CD4-positive, alpha-beta T cell (primary cell): ENCODE measurements around the gene VWDE. TPM values are rescaled to one million over a fixed set of nuclear protein-coding genes. Genes with fewer than 3 reads are reported as not detected.

Source experiments
- ATAC-seq: fragments of 200-7000 bp; cut with Tn5 transposase; one replicate; pipeline ENCODE4 v1.10.0; 2022; ENCODE audit warnings: mild to moderate bottlenecking; ENCODE audit not compliant: poor library complexity
- CTCF ChIA-PET: fragments of 350-600 bp; sonication (Branson Sonifier 250); formaldehyde crosslinking; loops from one replicate; lab custom pipeline; 2021; ENCODE audit warnings: antibody characterized with exemption, inconsistent platforms; lab: Charles Lee
- POLR2A ChIA-PET: fragments of 350-600 bp; sonication (Branson Sonifier 250); formaldehyde crosslinking; loops from one replicate; lab custom pipeline; 2021; ENCODE audit warnings: antibody characterized with exemption, inconsistent platforms; lab: Charles Lee
- DNase-seq, 14 experiments: peaks; one replicate each; pipeline ENCODE4 v3.0.0-alpha.2; 2013 to 2020; ENCODE audit warnings: mixed read lengths in 2 of 14
- H3K27ac ChIP-seq, 2 donors: one replicate each; pipeline versions ENCODE4 v1.5.1 to v1.7.0; 2013; ENCODE audit warnings: low read length in 2 of 2, low read depth in 1 of 2, mild to moderate bottlenecking in 1 of 2
- H3K27me3 ChIP-seq, 2 experiments: 1 replicate in 1 of 2; 2 replicates in 1 of 2; pipeline versions ENCODE4 v1.6.1 to v1.7.0; 2013; ENCODE audit warnings: low read length in 2 of 2, control low read depth in 1 of 2, mild to moderate bottlenecking in 1 of 2, moderate library complexity in 1 of 2; ENCODE audit not compliant: insufficient read depth in 2 of 2, control insufficient read depth in 1 of 2
- H3K36me3 ChIP-seq: one replicate; pipeline ENCODE4 v1.6.1; 2013; ENCODE audit warnings: low read length, control low read depth; ENCODE audit not compliant: insufficient read depth
- H3K4me1 ChIP-seq: one replicate; pipeline ENCODE4 v1.6.1; 2013; ENCODE audit warnings: low read length, control low read depth; ENCODE audit not compliant: insufficient read depth
- H3K4me3 ChIP-seq: one replicate; pipeline ENCODE4 v1.5.1; 2013; ENCODE audit warnings: mild to moderate bottlenecking, low read length, moderate library complexity
- H3K9me3 ChIP-seq, 2 experiments: 1 replicate in 1 of 2; 2 replicates in 1 of 2; pipeline versions ENCODE4 v1.6.1 to v1.7.0; 2013; ENCODE audit warnings: low read length in 2 of 2, mild to moderate bottlenecking in 2 of 2, control low read depth in 1 of 2, moderate library complexity in 1 of 2; ENCODE audit not compliant: control insufficient read depth in 1 of 2, insufficient read depth in 1 of 2
- H3K27ac Mint-ChIP-seq: one replicate; pipeline ENCODE4 v1.8.0; 2020; ENCODE audit warnings: mixed read lengths
- H3K27me3 Mint-ChIP-seq: one replicate; pipeline ENCODE4 v1.8.0; 2021; ENCODE audit warnings: mixed read lengths
- H3K36me3 Mint-ChIP-seq: one replicate; pipeline ENCODE4 v1.8.0; 2021; ENCODE audit warnings: low read depth, mixed read lengths
- H3K4me1 Mint-ChIP-seq: one replicate; pipeline ENCODE4 v1.8.0; 2021; ENCODE audit warnings: low read depth, mixed read lengths
- H3K4me3 Mint-ChIP-seq: one replicate; pipeline ENCODE4 v1.8.0; 2020; ENCODE audit warnings: mild to moderate bottlenecking, mixed read lengths
- H3K9me3 Mint-ChIP-seq: one replicate; pipeline ENCODE4 v1.8.0; 2020; ENCODE audit warnings: mixed read lengths
- intact Hi-C, 2 experiments: fragments of 100-400 bp; cut with DNase I in 1 of 2; cut with micrococcal nuclease in 1 of 2; formaldehyde crosslinking; loops; one replicate each; pipeline versions ENCODE4 v1.15.1 to v1.9.0; 2023 to 2025; cut with DNase I, micrococcal nuclease
- total RNA-seq, 174 experiments: library from RNA in 2 of 174; stranded (reverse) in 2 of 174; gene quantifications; one replicate each; pipeline ENCODE4 v1.2.3 and lab custom pipeline; 2021 to 2026
- TF ChIP-seq, protein P1 (sequence below): fragments of 200-600 bp; IDR thresholded peaks from one replicate; pipeline ENCODE4 v1.8.0; 2022; ENCODE audit warnings: antibody characterized with exemption, mild to moderate bottlenecking

VWDE gene
- total RNA-seq, 2 experiments from 2014 or later = 1.5 TPM

DNA sequence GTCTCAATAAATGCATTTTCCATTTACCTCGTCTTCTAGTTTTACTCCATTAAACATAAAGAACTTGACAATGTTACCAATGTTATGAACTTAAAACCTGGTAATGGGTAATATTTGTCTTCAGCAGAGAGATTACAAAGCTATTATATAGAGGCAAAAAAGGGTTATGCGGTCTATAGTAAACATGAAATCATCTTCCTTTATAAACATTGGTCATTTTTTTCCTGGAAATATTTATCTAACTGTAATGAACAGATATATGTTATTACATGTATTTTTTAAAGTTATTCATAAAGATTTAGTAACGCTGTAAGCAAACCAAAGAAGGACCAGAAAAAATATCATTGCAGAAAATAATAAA lies 1.3 kb downstream of the VWDE start:
- intact Hi-C loops = loop anchor here in 1 of 2 experiments (10.0 kb wide), 1 partner anchor 188 kb away; the partner anchor contains the start of gene TMEM106B
- Mint-ChIP-seq H3K9me3 (peaks cover 3% of the 10 kb centered on the region), H3K36me3 (no peaks in the 10 kb centered on the region), H3K4me3 (no peak overlapping the region), H3K27ac (no peak overlapping the region), H3K4me1 (peaks cover 16% of the 10 kb centered on the region), H3K27me3 (peaks cover 21% of the 10 kb centered on the region)
- H3K4me1 ChIP-seq = peaks cover 19% of the 10 kb centered on the region
- no peak overlapping the region for H3K27ac ChIP-seq
- no peak overlapping the region for H3K4me3 ChIP-seq
- DNase-seq = no peak
- no peak for ATAC-seq
- POLR2A ChIA-PET = no interaction called here
- no peaks in the 10 kb centered on the region for H3K27me3 ChIP-seq
- H3K9me3 ChIP-seq = peaks cover 0 to 5% of the 10 kb centered on the region in 2 experiments
- CTCF ChIA-PET = no interaction called here
- TF ChIP-seq, protein P1, sequence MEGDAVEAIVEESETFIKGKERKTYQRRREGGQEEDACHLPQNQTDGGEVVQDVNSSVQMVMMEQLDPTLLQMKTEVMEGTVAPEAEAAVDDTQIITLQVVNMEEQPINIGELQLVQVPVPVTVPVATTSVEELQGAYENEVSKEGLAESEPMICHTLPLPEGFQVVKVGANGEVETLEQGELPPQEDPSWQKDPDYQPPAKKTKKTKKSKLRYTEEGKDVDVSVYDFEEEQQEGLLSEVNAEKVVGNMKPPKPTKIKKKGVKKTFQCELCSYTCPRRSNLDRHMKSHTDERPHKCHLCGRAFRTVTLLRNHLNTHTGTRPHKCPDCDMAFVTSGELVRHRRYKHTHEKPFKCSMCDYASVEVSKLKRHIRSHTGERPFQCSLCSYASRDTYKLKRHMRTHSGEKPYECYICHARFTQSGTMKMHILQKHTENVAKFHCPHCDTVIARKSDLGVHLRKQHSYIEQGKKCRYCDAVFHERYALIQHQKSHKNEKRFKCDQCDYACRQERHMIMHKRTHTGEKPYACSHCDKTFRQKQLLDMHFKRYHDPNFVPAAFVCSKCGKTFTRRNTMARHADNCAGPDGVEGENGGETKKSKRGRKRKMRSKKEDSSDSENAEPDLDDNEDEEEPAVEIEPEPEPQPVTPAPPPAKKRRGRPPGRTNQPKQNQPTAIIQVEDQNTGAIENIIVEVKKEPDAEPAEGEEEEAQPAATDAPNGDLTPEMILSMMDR = no peak
- no peaks in the 10 kb centered on the region for H3K36me3 ChIP-seq

DNA sequence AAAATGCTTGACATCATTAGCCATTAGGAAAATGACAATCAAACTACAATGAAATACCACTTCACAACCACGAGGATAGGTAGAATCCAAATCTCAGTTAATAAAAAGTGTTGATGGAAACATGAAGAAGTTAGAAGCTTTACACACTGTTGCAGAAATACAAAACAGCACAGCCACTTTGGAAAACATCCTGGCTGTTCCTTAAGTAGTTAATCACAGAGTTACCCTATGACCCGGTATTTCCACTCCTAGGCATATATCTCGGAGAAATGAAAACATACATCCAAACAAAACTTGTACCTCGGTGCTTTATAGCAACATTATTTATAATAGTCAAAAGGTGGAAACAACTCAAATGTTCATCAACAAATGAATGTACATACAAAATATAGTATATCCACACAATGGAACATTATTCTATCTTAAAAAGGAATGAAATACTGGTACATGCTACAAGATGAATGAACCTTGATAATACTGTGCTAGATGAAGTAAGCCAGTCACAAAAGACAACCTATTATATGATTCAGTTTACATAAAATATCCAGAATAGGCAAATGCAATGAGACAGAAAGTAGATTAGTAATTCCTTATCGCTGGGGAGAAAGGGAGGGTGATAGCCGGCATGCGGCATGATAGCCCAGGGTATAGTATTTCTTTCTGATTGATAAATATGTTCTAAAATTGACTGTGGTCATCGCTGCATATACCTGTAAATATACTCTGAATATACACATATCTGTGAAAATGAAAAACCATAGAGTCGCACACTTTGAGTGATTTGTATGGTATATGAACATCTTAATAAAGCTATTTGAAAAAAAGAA lies 1.9 kb downstream of the VWDE start:
- Histone ChIP-seq H3K27me3 (no peaks in the 10 kb centered on the region), H3K36me3 (no peaks in the 10 kb centered on the region), H3K27ac (no peak overlapping the region), H3K4me3 (no peak overlapping the region), H3K4me1 (peaks cover 19% of the 10 kb centered on the region), H3K9me3 (peaks cover 0 to 5% of the 10 kb centered on the region in 2 experiments)
- H3K27me3 Mint-ChIP-seq = peaks cover 21% of the 10 kb centered on the region
- peaks cover 16% of the 10 kb centered on the region for H3K4me1 Mint-ChIP-seq
- peak overlapping the region; percentile 1 for H3K4me3 Mint-ChIP-seq
- intact Hi-C loops = loop anchor here in 1 of 2 experiments (10.0 kb wide), 1 partner anchor 187 kb away; the partner anchor contains the start of gene TMEM106B
- ChIA-PET CTCF (no interaction called here), POLR2A (no interaction called here)
- ATAC-seq (no peak), DNase-seq (no peak)
- H3K36me3 Mint-ChIP-seq = no peaks in the 10 kb centered on the region
- peaks cover 6% of the 10 kb centered on the region for H3K9me3 Mint-ChIP-seq
- TF ChIP-seq, protein P1 = no peak
- H3K27ac Mint-ChIP-seq = no peak overlapping the region

DNA sequence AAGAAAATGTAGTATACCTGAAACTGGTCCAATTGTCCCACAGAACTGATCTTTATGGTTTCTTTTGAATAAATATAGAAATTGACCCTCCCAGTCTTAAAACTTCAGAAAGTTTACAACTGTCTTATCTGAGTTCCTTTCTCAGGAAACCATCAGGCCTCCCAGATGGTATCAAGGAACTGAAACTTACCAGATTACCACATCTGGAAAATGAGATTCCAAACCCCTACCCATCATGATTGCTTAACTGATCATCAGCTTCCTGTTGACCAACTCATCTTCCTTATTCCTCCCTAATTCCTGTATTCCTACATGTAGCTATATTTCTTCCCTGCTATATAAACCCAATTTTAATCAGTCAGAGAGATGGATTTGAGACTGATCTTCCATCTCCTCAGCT lies 5.5 kb downstream of the VWDE start:
- no peak overlapping the region for H3K27ac Mint-ChIP-seq
- H3K9me3 Mint-ChIP-seq = peaks cover 6% of the 10 kb centered on the region
- DNase-seq (no peak), ATAC-seq (no peak)
- Histone ChIP-seq H3K36me3 (no peaks in the 10 kb centered on the region), H3K27me3 (no peaks in the 10 kb centered on the region), H3K27ac (no peak overlapping the region), H3K4me3 (no peak overlapping the region), H3K9me3 (peaks cover 0 to 5% of the 10 kb centered on the region in 2 experiments), H3K4me1 (peaks cover 3% of the 10 kb centered on the region)
- intact Hi-C loops = no loop called here
- H3K27me3 Mint-ChIP-seq = peaks cover 21% of the 10 kb centered on the region
- POLR2A ChIA-PET = no interaction called here
- H3K4me3 Mint-ChIP-seq = no peak overlapping the region
- CTCF ChIA-PET = no interaction called here
- H3K4me1 Mint-ChIP-seq = peaks cover 6% of the 10 kb centered on the region
- H3K36me3 Mint-ChIP-seq = no peaks in the 10 kb centered on the region
- TF ChIP-seq, protein P1 = no peak
